SK-N-MC (cell line): Measurements from ENCODE around the gene C14orf132.

ENCODE experiments used
- DNase-seq: peaks from one replicate; pipeline ENCODE4 v3.0.0-alpha.2; 2011; ENCODE audit warnings: low read depth, low spot score
- H3K27ac ChIP-seq: fragments of 200-600 bp; sonication (generic); 2 replicates; pipeline ENCODE4 v1.5.1; 2016; ENCODE audit warnings: mixed run types
- H3K36me3 ChIP-seq: fragments of 200-600 bp; sonication (generic); 2 replicates; pipeline ENCODE4 v1.6.1; 2017; ENCODE audit warnings: antibody characterized with exemption, low read length, mixed read lengths; ENCODE audit not compliant: insufficient read depth
- H3K4me3 ChIP-seq: fragments of 200-600 bp; sonication (generic); 2 replicates; pipeline ENCODE4 v1.5.1; 2016
- H3K9ac ChIP-seq: fragments of 200-600 bp; sonication (generic); 2 replicates; pipeline ENCODE4 v1.8.0; 2017; ENCODE audit warnings: mixed run types, mixed read lengths; ENCODE audit not compliant: insufficient read length
- H3K9me3 ChIP-seq: fragments of 200-600 bp; sonication (generic); 2 replicates; pipeline ENCODE4 v1.6.1; 2017; ENCODE audit warnings: low read depth, mild to moderate bottlenecking, antibody characterized with exemption, low read length, moderate library complexity, mixed read lengths
- EZH2 ChIP-seq: fragments of 200-600 bp; sonication (generic); IDR thresholded peaks from one replicate; pipeline ENCODE4 v1.6.1; 2017; ENCODE audit warnings: antibody characterized with exemption
- FOXP2 ChIP-seq: optimal IDR thresholded peaks from 2 replicates; pipeline ENCODE3; 2011; ENCODE audit warnings: mild to moderate bottlenecking, moderate library complexity; ENCODE audit not compliant: insufficient read depth; ENCODE audit errors: extremely low read length, control extremely low read depth
- POLR2AphosphoS5 ChIP-seq: IDR thresholded peaks from 2 replicates; pipeline ENCODE4 v1.6.1; 2012; ENCODE audit warnings: mild to moderate bottlenecking, low read depth, low read length, borderline replicate concordance

Gene C14orf132

GRCh38 chr14:96014176-96014575 lies 25.0 kb upstream of the C14orf132 start:
- DNase-seq, result no peak
- Histone ChIP-seq H3K9ac (no peak overlapping the region), H3K4me3 (no peak overlapping the region), H3K9me3 (no peaks in the 10 kb centered on the region), H3K36me3 (no peaks in the 10 kb centered on the region), H3K27ac (no peak overlapping the region)
- TF ChIP-seq EZH2 (no peak), POLR2AphosphoS5 (no peak), FOXP2 (no peak)

- H3K9me3 ChIP-seq, result no peaks in the 10 kb centered on the region
- H3K4me3 ChIP-seq, result no peak overlapping the region
- no peaks in the 10 kb centered on the region for H3K36me3 ChIP-seq
- DNase-seq, result no peak
- H3K27ac ChIP-seq, result no peak overlapping the region
- no peak overlapping the region for H3K9ac ChIP-seq
- no peak for TF ChIP-seq EZH2
- TF ChIP-seq POLR2AphosphoS5, result no peak
- no peak for TF ChIP-seq FOXP2
These were observed 22.5 kb upstream of the C14orf132 start for GRCh38 chr14:96016501-96017160.

- Histone ChIP-seq H3K4me3 (no peak overlapping the region), H3K9ac (no peak overlapping the region), H3K27ac (no peak overlapping the region), H3K9me3 (no peaks in the 10 kb centered on the region), H3K36me3 (no peaks in the 10 kb centered on the region)
- DNase-seq, result no peak
- no peak for TF ChIP-seq EZH2
- no peak for TF ChIP-seq POLR2AphosphoS5
- TF ChIP-seq FOXP2, result no peak
These were observed 21.3 kb upstream of the C14orf132 start for GRCh38 chr14:96017882-96018281.

- Histone ChIP-seq H3K9me3 (no peaks in the 10 kb centered on the region), H3K9ac (no peak overlapping the region), H3K27ac (no peak overlapping the region), H3K4me3 (no peak overlapping the region), H3K36me3 (no peaks in the 10 kb centered on the region)
- TF ChIP-seq POLR2AphosphoS5 (no peak), EZH2 (no peak), FOXP2 (no peak)
- no peak for DNase-seq
These were observed 11.5 kb upstream of the C14orf132 start for GRCh38 chr14:96027431-96028355.

- TF ChIP-seq FOXP2 (no peak), EZH2 (no peak), POLR2AphosphoS5 (no peak)
- H3K9me3 ChIP-seq, result no peaks in the 10 kb centered on the region
- no peak overlapping the region for H3K4me3 ChIP-seq
- DNase-seq, result no peak
- H3K9ac ChIP-seq, result no peak overlapping the region
- H3K36me3 ChIP-seq, result no peaks in the 10 kb centered on the region
- H3K27ac ChIP-seq, result no peak overlapping the region
These were observed 10.0 kb upstream of the C14orf132 start for GRCh38 chr14:96029089-96029645.

- Histone ChIP-seq H3K9ac (no peak overlapping the region), H3K27ac (no peak overlapping the region), H3K4me3 (no peak overlapping the region), H3K9me3 (no peaks in the 10 kb centered on the region), H3K36me3 (no peaks in the 10 kb centered on the region)
- no peak for TF ChIP-seq FOXP2
- TF ChIP-seq POLR2AphosphoS5, result no peak
- no peak for TF ChIP-seq EZH2
- no peak for DNase-seq
These were observed 8.9 kb upstream of the C14orf132 start for GRCh38 chr14:96030108-96030760.

- TF ChIP-seq POLR2AphosphoS5, result no peak
- no peak for TF ChIP-seq EZH2
- TF ChIP-seq FOXP2, result no peak
- no peak overlapping the region for H3K4me3 ChIP-seq
These were observed 7.5 kb upstream of the C14orf132 start for GRCh38 chr14:96031691-96032090.

GRCh38 chr14:96035456-96035855 lies 3.7 kb upstream of the C14orf132 start:
- no peak for DNase-seq
- no peaks in the 10 kb centered on the region for H3K36me3 ChIP-seq
- no peak overlapping the region for H3K27ac ChIP-seq
- no peak overlapping the region for H3K9ac ChIP-seq
- H3K4me3 ChIP-seq, result no peak overlapping the region
- TF ChIP-seq EZH2 (no peak), POLR2AphosphoS5 (no peak), FOXP2 (no peak)
- H3K9me3 ChIP-seq, result no peaks in the 10 kb centered on the region

More at GRCh38 chr14:96031691-96032090, 7.5 kb upstream of the C14orf132 start:
- DNase-seq, result no peak
- no peaks in the 10 kb centered on the region for H3K36me3 ChIP-seq
- no peaks in the 10 kb centered on the region for H3K9me3 ChIP-seq
- no peak overlapping the region for H3K27ac ChIP-seq
- no peak overlapping the region for H3K9ac ChIP-seq
